DOHH2 (cell line): ENCODE data around the gene KIAA0930.

Experiments
- CTCF ChIP-seq: fragments of 200-600 bp; sonication (generic); IDR thresholded peaks from one replicate; pipeline ENCODE4 v1.5.1; 2014; ENCODE audit warnings: antibody characterized with exemption, mild to moderate bottlenecking, low read depth, low read length; ENCODE audit not compliant: poor library complexity, severe bottlenecking
- EZH2phosphoT487 ChIP-seq: fragments of 200-600 bp; sonication (generic); IDR thresholded peaks from 2 replicates; pipeline ENCODE4 v1.6.1; 2017; ENCODE audit warnings: borderline replicate concordance, mild to moderate bottlenecking, antibody characterized with exemption, low read length, moderate library complexity, mixed read lengths

GRCh38 chr22:45144916-45145315 lies 95.8 kb downstream of the KIAA0930 start:
- TF ChIP-seq CTCF (no peak), EZH2phosphoT487 (no peak)
